GM19467 (cell line): ENCODE data around the gene SBF1.

ENCODE experiments used
- ATAC-seq: cut with Tn5 transposase; IDR thresholded peaks from one replicate; pipeline ENCODE4 v1.9.1; 2021; ENCODE audit warnings: mild to moderate bottlenecking, moderate library complexity; ENCODE audit not compliant: unreplicated experiment

SBF1 gene

GRCh38 chr22:50469377-50470305 is 5.2 kb downstream of the SBF1 start:
- peak; percentile 43 for ATAC-seq

- no peak for ATAC-seq
Observed at GRCh38 chr22:50468626-50469025, 6.2 kb downstream of the SBF1 start.

GRCh38 chr22:50467773-50468440 is 6.9 kb downstream of the SBF1 start:
- no peak for ATAC-seq

GRCh38 chr22:50467341-50467740 is 7.5 kb downstream of the SBF1 start:
- no peak for ATAC-seq

- ATAC-seq: no peak
Observed at GRCh38 chr22:50465066-50465930, 9.5 kb downstream of the SBF1 start.

- no peak for ATAC-seq
Observed at GRCh38 chr22:50464451-50464850, 10.4 kb downstream of the SBF1 start.

GRCh38 chr22:50463188-50463900 is 11.5 kb downstream of the SBF1 start:
- ATAC-seq: no peak

GRCh38 chr22:50461979-50462540 is 12.8 kb downstream of the SBF1 start:
- ATAC-seq: no peak

- no peak for ATAC-seq
Observed at GRCh38 chr22:50461536-50461935, 13.3 kb downstream of the SBF1 start.

GRCh38 chr22:50460938-50461337 is 13.9 kb downstream of the SBF1 start:
- ATAC-seq: no peak

GRCh38 chr22:50459496-50460140 is 15.2 kb downstream of the SBF1 start:
- ATAC-seq: no peak

- ATAC-seq: no peak
Observed at GRCh38 chr22:50459016-50459415, 15.8 kb downstream of the SBF1 start.

GRCh38 chr22:50456466-50457234 is 18.2 kb downstream of the SBF1 start:
- no peak for ATAC-seq

GRCh38 chr22:50456026-50456425 is 18.8 kb downstream of the SBF1 start:
- ATAC-seq: no peak

GRCh38 chr22:50455201-50455600 is 19.6 kb downstream of the SBF1 start:
- no peak for ATAC-seq

- no peak for ATAC-seq
Observed at GRCh38 chr22:50454556-50455075, 20.2 kb downstream of the SBF1 start.

- no peak for ATAC-seq
Observed at GRCh38 chr22:50452649-50453048, 22.2 kb downstream of the SBF1 start.
